ENCODE data around the gene MRPL55. TPM values are rescaled to one million over a fixed set of nuclear protein-coding genes. Genes with fewer than 3 reads are reported as not detected.

The MRPL55 gene
- total and polyA plus RNA-seq, 2 of the 13 experiments (the other 11 are each of a cell fraction or from before 2014, with no cell fraction given): 58.6 to 92.9 TPM

DNA sequence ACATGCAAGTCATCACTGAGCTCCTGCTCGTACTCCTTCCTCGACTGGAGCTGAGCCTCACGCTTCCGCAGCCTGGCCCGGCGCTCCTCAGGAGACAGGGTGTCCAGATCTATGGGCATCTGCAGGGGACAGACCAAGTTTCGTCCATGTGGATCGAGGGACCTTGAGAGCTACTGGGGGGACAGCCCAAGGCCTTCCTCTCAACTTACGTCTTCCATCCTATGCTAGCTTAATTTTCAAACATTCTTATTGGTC lies 2.4 kb downstream of the MRPL55 start:
- H3K27ac ChIP-seq (ENCODE audit: extremely low read length, insufficient read depth, low read length): no peak overlapping the region
- in situ Hi-C loops (cut with HindIII; ENCODE audit: extremely low pct_ligation_motif_present, low pct_unique_long_range_greater_than_20kb): no loop called here
- BruUV-seq (replicated peaks): no TSS peak
- intact Hi-C loops (cut with micrococcal nuclease; ENCODE audit: unreplicated experiment): no loop called here
- 96% methylated on average over 3 of the region's 9 CpGs for WGBS (ENCODE audit: low lambda C conversion rate)
- no peaks in the 10 kb centered on the region for H3K9me3 ChIP-seq (ENCODE audit: low read length)
- peaks cover 36% of the 10 kb centered on the region for H3K4me1 ChIP-seq (ENCODE audit: insufficient read depth, low read length)
- ATAC-seq (no peak), DNase-seq (ENCODE audit: low spot score) (no peak), FAIRE-seq (no peak)
- H3K36me3 ChIP-seq (replicated peaks in 1 of 2; ENCODE audit: control insufficient read depth in 1 of 2, insufficient read depth in 2 of 2, low read length in 2 of 2): peaks cover 2 to 7% of the 10 kb centered on the region in 2 experiments; a peak in 2 of 5 replicates
- ChIA-PET CTCF (ENCODE audit: low intra/inter-chr PET ratio, low total read pairs) (no interaction called here), POLR2A (interaction anchor here (1.3 kb wide), 2 partner anchors 25 to 59 kb away, joined by 4 read pairs; partner anchors contain the start of gene IBA57)
- H4K20me1 ChIP-seq (ENCODE audit: insufficient read depth, low read length): peaks cover 2% of the 10 kb centered on the region; the same call in 1 of the 2 replicates
- no peaks in the 10 kb centered on the region; a peak in 1 of 5 replicates for H3K27me3 ChIP-seq (ENCODE audit: control insufficient read depth in 1 of 2, insufficient read depth in 2 of 2, low read length in 2 of 2)
- TF ChIP-seq ZNF207 (IDR thresholded peaks at IDR 0.05; ENCODE audit: borderline replicate concordance): no peak
- H3K4me3 ChIP-seq (replicated peaks in 1 of 3; ENCODE audit: insufficient read depth in 1 of 3, low read depth in 2 of 3, low read length in 3 of 3): no peak overlapping the region
- peaks cover 26% of the 10 kb centered on the region for H3K79me2 ChIP-seq (ENCODE audit: insufficient read depth, low read length)
- H2AFZ ChIP-seq (ENCODE audit: low read length): no peak overlapping the region
- no peak overlapping the region for H3K4me2 ChIP-seq (ENCODE audit: low read depth, low read length)
- no peak overlapping the region for H3K9ac ChIP-seq (ENCODE audit: insufficient read depth, low read depth, low read length)

- in situ Hi-C loops (cut with HindIII; ENCODE audit: extremely low pct_ligation_motif_present, low pct_unique_long_range_greater_than_20kb) (no loop called here), intact Hi-C loops (cut with micrococcal nuclease; ENCODE audit: unreplicated experiment) (no loop called here)
- DNase-seq (ENCODE audit: low spot score): no peak
- POLR2A ChIA-PET: interaction anchor here (0.5 to 1.3 kb wide), 3 partner anchors 11 to 59 kb away, joined by 3 to 4 read pairs (median 4); partner anchors contain the start of gene IBA57
- 80% methylated on average over 1 of the region's 8 CpGs for WGBS (ENCODE audit: low lambda C conversion rate)
- FAIRE-seq: no peak
- Histone ChIP-seq H3K9me3 (ENCODE audit: low read length) (no peaks in the 10 kb centered on the region), H3K36me3 (replicated peaks in 1 of 2; ENCODE audit: control insufficient read depth in 1 of 2, insufficient read depth in 2 of 2, low read length in 2 of 2) (peaks cover 2 to 7% of the 10 kb centered on the region in 2 experiments; a peak in 2 of 5 replicates), H3K4me1 (ENCODE audit: insufficient read depth, low read length) (peaks cover 40% of the 10 kb centered on the region), H3K27ac (ENCODE audit: extremely low read length, insufficient read depth, low read length) (no peak overlapping the region), H2AFZ (ENCODE audit: low read length) (no peak overlapping the region), H3K9ac (ENCODE audit: insufficient read depth, low read depth, low read length) (no peak overlapping the region), H4K20me1 (ENCODE audit: insufficient read depth, low read length) (peaks cover 4% of the 10 kb centered on the region; the same call in 1 of the 2 replicates), H3K79me2 (ENCODE audit: insufficient read depth, low read length) (peaks cover 31% of the 10 kb centered on the region), H3K4me3 (replicated peaks in 1 of 3; ENCODE audit: insufficient read depth in 1 of 3, low read depth in 2 of 3, low read length in 3 of 3) (no peak overlapping the region), H3K4me2 (ENCODE audit: low read depth, low read length) (no peak overlapping the region), H3K27me3 (ENCODE audit: control insufficient read depth in 1 of 2, insufficient read depth in 2 of 2, low read length in 2 of 2) (no peaks in the 10 kb centered on the region; a peak in 1 of 5 replicates)
- BruUV-seq (replicated peaks): no TSS peak
- TF ChIP-seq, protein P1, sequence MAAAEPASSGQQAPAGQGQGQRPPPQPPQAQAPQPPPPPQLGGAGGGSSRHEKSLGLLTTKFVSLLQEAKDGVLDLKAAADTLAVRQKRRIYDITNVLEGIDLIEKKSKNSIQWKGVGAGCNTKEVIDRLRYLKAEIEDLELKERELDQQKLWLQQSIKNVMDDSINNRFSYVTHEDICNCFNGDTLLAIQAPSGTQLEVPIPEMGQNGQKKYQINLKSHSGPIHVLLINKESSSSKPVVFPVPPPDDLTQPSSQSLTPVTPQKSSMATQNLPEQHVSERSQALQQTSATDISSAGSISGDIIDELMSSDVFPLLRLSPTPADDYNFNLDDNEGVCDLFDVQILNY (CRISPR knock-in tag; conservative IDR thresholded peaks at IDR 0.05): no peak
- TF ChIP-seq GABPB1 (CRISPR knock-in tag; IDR thresholded peaks at IDR 0.05) (no peak), ZNF749 (CRISPR knock-in tag; IDR thresholded peaks at IDR 0.05; ENCODE audit: borderline replicate concordance) (no peak)
- ATAC-seq: no peak
- CTCF ChIA-PET (ENCODE audit: low intra/inter-chr PET ratio, low total read pairs): no interaction called here
These were observed 2.9 kb downstream of the MRPL55 start for GRCh38 chr1:228105996-228106799.

Data from HepG2 (cell line).